Fibroblast of villous mesenchyme (primary cell): Measurements from ENCODE around the gene ACTL9. TPM values are rescaled to one million over a fixed set of nuclear protein-coding genes. Genes with fewer than 3 reads are reported as not detected.
"Not testable (repeated sequence)": the region's sequence is repeated elsewhere in the genome, so short reads cannot be mapped to it uniquely, and the experiment has no call there.

Experiments used
- DNase-seq: peaks from one replicate; pipeline ENCODE4 v3.0.0-alpha.2; 2010; ENCODE audit warnings: low read depth
- H3K4me3 ChIP-seq: 2 replicates; pipeline ENCODE4 v1.5.1; 2011; ENCODE audit warnings: low read depth, mild to moderate bottlenecking, low read length
- CTCF ChIP-seq: IDR thresholded peaks from 2 replicates; pipeline ENCODE4 v1.5.1; 2012; ENCODE audit warnings: low read depth, mild to moderate bottlenecking, low read length; ENCODE audit not compliant: insufficient read depth
- total RNA-seq: library from RNA; depleted of rRNA; stranded (reverse); fragments of >200 nt; gene quantifications from 2 replicates; pipeline ENCODE4 v1.2.3, GENCODE V29; 2012

ACTL9 gene
- total RNA-seq, 1 donor: not detected

- H3K4me3 ChIP-seq: no peak within 1 kb of the TSS
- no peak for DNase-seq
- TF ChIP-seq CTCF: no peak
Measured at GRCh38 chr19:8721334-8721733, 22.7 kb upstream of the ACTL9 start, which contains the start of gene OR2Z1. OR2Z1 (plus strand) TSS chr19:8721634; CDS start chr19:8731029, 9,395 bp downstream.

- DNase-seq, H3K4me3 ChIP-seq: not testable (repeated sequence)
Measured at GRCh38 chr19:8710337-8710736, 11.7 kb upstream of the ACTL9 start.

GRCh38 chr19:8705742-8706141 lies 7.1 kb upstream of the ACTL9 start:
- H3K4me3 ChIP-seq: no peak overlapping the region
- DNase-seq: no peak
- no peak for TF ChIP-seq CTCF

GRCh38 chr19:8705304-8705703 lies 6.7 kb upstream of the ACTL9 start:
- not testable (repeated sequence) for H3K4me3 ChIP-seq, DNase-seq

GRCh38 chr19:8703223-8703622 lies 4.6 kb upstream of the ACTL9 start:
- no peak for TF ChIP-seq CTCF
- no peak overlapping the region for H3K4me3 ChIP-seq
- no peak for DNase-seq

GRCh38 chr19:8702350-8702749 lies 3.8 kb upstream of the ACTL9 start:
- no peak for TF ChIP-seq CTCF
- DNase-seq: no peak

GRCh38 chr19:8700956-8701355 lies 2.4 kb upstream of the ACTL9 start:
- no peak for DNase-seq
- no peak for TF ChIP-seq CTCF
- H3K4me3 ChIP-seq: no peak overlapping the region

More at GRCh38 chr19:8702350-8702749, 3.8 kb upstream of the ACTL9 start:
- H3K4me3 ChIP-seq: no peak overlapping the region

- no peak for TF ChIP-seq CTCF
- H3K4me3 ChIP-seq: no peak overlapping the region
- no peak for DNase-seq
Measured at GRCh38 chr19:8699908-8700307, 1.3 kb upstream of the ACTL9 start.
